Activated CD8-positive, alpha-beta memory T cell treated with anti-CD3 and anti-CD28 coated beads, Interleukin-2, amount 50 U/mL, for 24 hours (primary cell): Measurements from ENCODE around the gene NKD2.

Experiments
- DNase-seq: peaks from one replicate; pipeline ENCODE4 v3.0.0-alpha.2; 2020; ENCODE audit errors: extremely low read depth

Gene NKD2

GRCh38 chr5:979100-979817 lies 29.3 kb upstream of the NKD2 start:
- no peak for DNase-seq

- no peak for DNase-seq
These were observed 28.5 kb upstream of the NKD2 start for GRCh38 chr5:980001-980588.

GRCh38 chr5:980966-981365 lies 27.6 kb upstream of the NKD2 start:
- DNase-seq: no peak

- DNase-seq: no peak
These were observed 27.1 kb upstream of the NKD2 start for GRCh38 chr5:981456-981855.

- DNase-seq: no peak
These were observed 26.0 kb upstream of the NKD2 start for GRCh38 chr5:982377-983237.

- no peak for DNase-seq
These were observed 25.4 kb upstream of the NKD2 start for GRCh38 chr5:983238-983524.

- DNase-seq: no peak
These were observed 25.0 kb upstream of the NKD2 start for GRCh38 chr5:983568-983967.

- no peak for DNase-seq
These were observed 23.8 kb upstream of the NKD2 start for GRCh38 chr5:984774-985173.

- no peak for DNase-seq
These were observed 20.8 kb upstream of the NKD2 start for GRCh38 chr5:987761-988160.

- DNase-seq: no peak
These were observed 20.3 kb upstream of the NKD2 start for GRCh38 chr5:988322-988721.

- no peak for DNase-seq
These were observed 18.6 kb upstream of the NKD2 start for GRCh38 chr5:989961-990530.

- DNase-seq: no peak
These were observed 16.9 kb upstream of the NKD2 start for GRCh38 chr5:991472-992267.

GRCh38 chr5:994272-994607 lies 14.4 kb upstream of the NKD2 start:
- no peak for DNase-seq

GRCh38 chr5:994821-995220 lies 13.8 kb upstream of the NKD2 start:
- DNase-seq: no peak

GRCh38 chr5:995318-995717 lies 13.3 kb upstream of the NKD2 start:
- no peak for DNase-seq

GRCh38 chr5:997001-997474 lies 11.6 kb upstream of the NKD2 start:
- no peak for DNase-seq

- no peak for DNase-seq
These were observed 10.9 kb upstream of the NKD2 start for GRCh38 chr5:997711-998110.

GRCh38 chr5:998246-999031 lies 10.2 kb upstream of the NKD2 start:
- DNase-seq: no peak

GRCh38 chr5:999032-999501 lies 9.5 kb upstream of the NKD2 start:
- no peak for DNase-seq

GRCh38 chr5:999724-1000123 lies 8.9 kb upstream of the NKD2 start:
- DNase-seq: no peak

- DNase-seq: no peak
These were observed 8.3 kb upstream of the NKD2 start for GRCh38 chr5:1000329-1000728.
